Subcutaneous adipose tissue (tissue), 4 donors: ENCODE results near the gene CDC42EP2. TPM values are rescaled to one million over a fixed set of nuclear protein-coding genes. Genes with fewer than 3 reads are reported as not detected.

Experiments used
- CTCF ChIP-seq: fragments of 450-650 bp; IDR thresholded peaks from one replicate; pipeline ENCODE4 v1.5.1; 2016; ENCODE audit warnings: low read depth, mild to moderate bottlenecking, control low read depth, antibody characterized with exemption, moderate library complexity
- total RNA-seq, 4 donors: library from RNA; depleted of rRNA; stranded (reverse); fragments of >200 nt; gene quantifications; one replicate each; pipeline ENCODE4 v1.1.0, GENCODE V29; 2016

CDC42EP2 gene
- total RNA-seq, 4 donors from 2014 or later: 16.5 to 38.6 (median 28.5) TPM

- TF ChIP-seq CTCF: no peak
These were observed 15.9 kb upstream of the CDC42EP2 start for GRCh38 chr11:65298655-65299179.

DNA sequence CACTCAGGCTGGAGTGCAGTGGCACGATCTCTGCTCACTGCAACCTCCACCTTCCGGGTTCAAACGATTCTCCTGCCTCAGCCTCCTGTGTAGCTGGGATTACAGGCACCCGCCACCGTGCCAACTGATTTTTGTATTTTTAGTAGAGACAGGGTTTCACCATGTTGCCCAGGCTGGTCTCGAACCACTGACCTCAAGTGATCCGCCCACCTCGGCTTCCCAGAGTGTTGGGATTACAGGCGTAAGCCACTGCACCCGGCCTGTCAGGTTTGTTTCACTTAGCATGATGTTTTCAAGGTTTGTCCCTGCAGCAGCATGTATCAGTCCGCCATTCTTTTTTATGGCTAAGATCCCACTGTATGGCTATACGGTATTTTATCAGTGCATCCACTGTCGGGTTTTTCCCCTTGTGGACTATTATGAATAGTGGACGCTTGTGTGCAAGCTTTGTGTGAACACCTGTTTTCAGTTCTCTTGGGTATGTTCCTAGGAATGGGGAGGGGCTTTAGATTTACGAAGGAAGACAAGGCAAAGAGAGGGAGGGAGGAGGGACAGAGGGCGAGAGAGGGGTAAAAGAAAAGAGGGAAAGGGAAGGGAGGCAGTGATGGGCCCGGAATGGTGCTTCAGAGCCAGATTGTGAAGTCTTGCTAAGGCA lies 13.9 kb upstream of the CDC42EP2 start:
- no peak for TF ChIP-seq CTCF

- TF ChIP-seq CTCF: no peak
These were observed 13.0 kb upstream of the CDC42EP2 start for GRCh38 chr11:65301491-65302329.

DNA sequence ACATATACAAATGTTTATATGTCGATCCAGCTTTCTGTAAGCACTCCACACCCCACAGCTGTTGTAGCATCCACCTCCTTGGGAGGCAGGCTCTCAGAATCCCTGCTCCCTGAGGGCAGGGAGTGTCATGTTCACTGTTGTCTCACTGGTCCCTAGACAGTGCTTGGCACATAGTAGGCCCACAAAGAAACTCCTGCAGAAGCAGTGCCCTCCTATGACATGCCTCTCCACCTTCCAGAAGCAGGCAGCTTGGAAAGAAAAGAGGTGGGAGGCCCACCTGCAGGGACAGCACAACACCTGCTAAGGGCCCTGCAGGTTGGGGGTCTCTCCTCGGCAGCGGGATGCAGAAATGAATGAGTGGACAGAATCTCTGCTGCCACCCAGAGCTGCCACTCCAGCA lies 11.1 kb upstream of the CDC42EP2 start:
- TF ChIP-seq CTCF: no peak

DNA sequence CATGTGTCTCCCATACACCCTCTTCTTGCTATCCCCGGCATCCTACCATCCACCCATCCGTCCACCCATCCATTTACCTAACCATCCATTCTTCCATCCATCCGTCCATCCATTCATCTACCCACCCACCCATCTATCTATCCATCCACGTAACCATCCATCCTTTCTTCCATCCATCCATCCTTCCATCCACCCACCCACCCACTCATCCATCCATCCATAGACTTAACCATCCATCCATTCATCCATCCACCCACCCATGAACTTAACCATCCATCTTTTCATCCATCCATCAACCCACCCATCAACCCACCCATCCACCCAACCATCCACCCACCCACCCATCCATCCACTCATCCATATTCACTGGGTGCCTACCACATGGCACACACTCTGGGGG lies 10.6 kb upstream of the CDC42EP2 start:
- no peak for TF ChIP-seq CTCF

- TF ChIP-seq CTCF: no peak
These were observed 10.1 kb upstream of the CDC42EP2 start for GRCh38 chr11:65304613-65305012.
